ENCODE measurements around the gene ZEB1. TPM values are rescaled to one million over a fixed set of nuclear protein-coding genes. Genes with fewer than 3 reads are reported as not detected.
"Not testable (repeated sequence)": the region's sequence is repeated elsewhere in the genome, so short reads cannot be mapped to it uniquely, and the experiment has no call there.

ZEB1 gene
- total RNA-seq, 2 experiments from 2014 or later: 36.1 to 46.2 TPM

DNA sequence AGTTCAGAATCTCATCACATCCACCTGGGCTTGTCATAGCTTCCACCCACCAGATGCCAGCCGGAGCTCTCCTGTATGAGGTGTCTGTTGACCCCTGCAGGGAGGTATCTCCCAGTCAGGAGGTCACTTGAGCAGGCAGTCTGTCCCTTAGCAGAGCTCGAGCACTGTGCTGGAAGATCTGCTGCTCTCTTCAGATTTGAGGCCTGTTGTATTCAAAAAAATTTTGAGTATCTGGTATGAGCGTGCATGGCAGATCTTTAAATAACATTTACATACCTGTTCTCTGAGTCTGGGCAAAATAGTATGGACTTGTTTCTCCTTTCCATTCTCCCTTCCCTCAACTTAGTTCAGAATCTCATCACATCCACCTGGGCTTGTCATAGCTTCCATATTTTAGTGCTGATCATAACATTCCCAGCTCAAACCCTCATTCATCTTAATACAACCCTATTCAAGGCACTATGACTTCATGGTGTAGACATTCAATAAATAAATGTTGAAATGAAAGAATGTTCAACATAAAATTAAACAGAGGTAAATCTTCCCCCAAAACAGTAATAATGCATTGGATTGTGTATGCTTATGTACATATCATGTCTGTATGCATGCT, 249.3 kb downstream of the ZEB1 start:
- DNase-seq; H3K27ac Mint-ChIP-seq; POLR2A ChIA-PET; H3K4me1 Mint-ChIP-seq; H3K36me3 Mint-ChIP-seq (ENCODE audit: low read depth); H3K9me3 Mint-ChIP-seq; H3K4me3 Mint-ChIP-seq; CTCF ChIA-PET: not testable (repeated sequence)
- H3K27me3 Mint-ChIP-seq: peaks cover 16% of the 10 kb centered on the region

- no peak overlapping the region for H3K27ac Mint-ChIP-seq
- CTCF ChIA-PET: interaction anchor here (0.6 kb wide), 1 partner anchor 311 kb away, joined by 3 read pairs; no protein-coding TSS in a partner anchor
- H3K4me1 Mint-ChIP-seq: no peaks in the 10 kb centered on the region
- POLR2A ChIA-PET: no interaction called here
- H3K27me3 Mint-ChIP-seq: peaks cover 5% of the 10 kb centered on the region
- H3K36me3 Mint-ChIP-seq (ENCODE audit: low read depth): no peaks in the 10 kb centered on the region
- no peak for DNase-seq
- peaks cover 2% of the 10 kb centered on the region for H3K9me3 Mint-ChIP-seq
- H3K4me3 Mint-ChIP-seq: no peak overlapping the region
Observed at GRCh38 chr10:31574577-31574976, 255.6 kb downstream of the ZEB1 start.

GRCh38 chr10:31578181-31578852, 259.3 kb downstream of the ZEB1 start:
- H3K27me3 Mint-ChIP-seq: peaks cover 2% of the 10 kb centered on the region
- H3K9me3 Mint-ChIP-seq: peaks cover 2% of the 10 kb centered on the region
- ChIA-PET CTCF (interaction anchor here (0.9 kb wide), 1 partner anchor 645 kb away, joined by 3 read pairs; no protein-coding TSS in a partner anchor), POLR2A (no interaction called here)
- peaks cover 2% of the 10 kb centered on the region for H3K4me1 Mint-ChIP-seq
- no peak overlapping the region for H3K4me3 Mint-ChIP-seq
- no peaks in the 10 kb centered on the region for H3K36me3 Mint-ChIP-seq (ENCODE audit: low read depth)
- no peak for DNase-seq
- H3K27ac Mint-ChIP-seq: no peak overlapping the region

- Mint-ChIP-seq H3K4me1 (peaks cover 2% of the 10 kb centered on the region), H3K36me3 (ENCODE audit: low read depth) (no peaks in the 10 kb centered on the region), H3K27me3 (no peaks in the 10 kb centered on the region), H3K4me3 (no peak overlapping the region), H3K9me3 (peaks cover 2% of the 10 kb centered on the region), H3K27ac (no peak overlapping the region)
- POLR2A ChIA-PET: no interaction called here
- no peak for DNase-seq
- CTCF ChIA-PET: interaction anchor here (0.9 kb wide), 1 partner anchor 646 kb away, joined by 3 read pairs; no protein-coding TSS in a partner anchor
Observed at GRCh38 chr10:31578951-31579350, 259.9 kb downstream of the ZEB1 start.
